22Rv1 (cell line): ENCODE measurements around the gene MEGF10.

Source experiments
- H3K27ac ChIP-seq: fragments of 450-650 bp; 2 replicates; pipeline ENCODE4 v1.5.1; 2017
- ZFX ChIP-seq: fragments of 450-650 bp; IDR thresholded peaks from 2 replicates; pipeline ENCODE4 v1.6.1; 2017; ENCODE audit warnings: antibody characterized with exemption, borderline replicate concordance
- TF ChIP-seq, protein P1 (sequence below): fragments of 450-650 bp; IDR thresholded peaks from 2 replicates; pipeline ENCODE4 v1.5.1; 2017; ENCODE audit warnings: mild to moderate bottlenecking

Gene MEGF10

DNA sequence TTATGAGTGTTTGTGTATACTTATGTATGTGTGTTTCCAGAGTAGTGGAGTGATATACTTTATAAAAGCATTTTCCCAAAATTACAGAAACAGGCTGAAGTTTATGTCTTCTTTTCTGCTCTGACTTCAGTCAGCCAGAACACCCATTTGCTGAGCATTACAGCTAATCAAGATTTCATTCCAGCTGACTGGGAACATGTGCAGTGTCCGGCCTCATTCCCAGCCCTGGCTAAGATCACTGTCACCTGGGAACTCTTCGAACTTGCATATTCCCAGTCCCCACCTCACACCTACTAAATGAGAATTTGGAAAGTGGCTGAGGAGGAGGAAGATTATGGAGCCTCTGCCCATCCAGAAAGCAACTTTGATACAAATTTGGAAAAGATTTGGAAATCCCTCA, 136.1 kb downstream of the MEGF10 start:
- H3K27ac ChIP-seq = no peak overlapping the region
- no peak for TF ChIP-seq ZFX
- TF ChIP-seq, protein P1, sequence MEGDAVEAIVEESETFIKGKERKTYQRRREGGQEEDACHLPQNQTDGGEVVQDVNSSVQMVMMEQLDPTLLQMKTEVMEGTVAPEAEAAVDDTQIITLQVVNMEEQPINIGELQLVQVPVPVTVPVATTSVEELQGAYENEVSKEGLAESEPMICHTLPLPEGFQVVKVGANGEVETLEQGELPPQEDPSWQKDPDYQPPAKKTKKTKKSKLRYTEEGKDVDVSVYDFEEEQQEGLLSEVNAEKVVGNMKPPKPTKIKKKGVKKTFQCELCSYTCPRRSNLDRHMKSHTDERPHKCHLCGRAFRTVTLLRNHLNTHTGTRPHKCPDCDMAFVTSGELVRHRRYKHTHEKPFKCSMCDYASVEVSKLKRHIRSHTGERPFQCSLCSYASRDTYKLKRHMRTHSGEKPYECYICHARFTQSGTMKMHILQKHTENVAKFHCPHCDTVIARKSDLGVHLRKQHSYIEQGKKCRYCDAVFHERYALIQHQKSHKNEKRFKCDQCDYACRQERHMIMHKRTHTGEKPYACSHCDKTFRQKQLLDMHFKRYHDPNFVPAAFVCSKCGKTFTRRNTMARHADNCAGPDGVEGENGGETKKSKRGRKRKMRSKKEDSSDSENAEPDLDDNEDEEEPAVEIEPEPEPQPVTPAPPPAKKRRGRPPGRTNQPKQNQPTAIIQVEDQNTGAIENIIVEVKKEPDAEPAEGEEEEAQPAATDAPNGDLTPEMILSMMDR = no peak

DNA sequence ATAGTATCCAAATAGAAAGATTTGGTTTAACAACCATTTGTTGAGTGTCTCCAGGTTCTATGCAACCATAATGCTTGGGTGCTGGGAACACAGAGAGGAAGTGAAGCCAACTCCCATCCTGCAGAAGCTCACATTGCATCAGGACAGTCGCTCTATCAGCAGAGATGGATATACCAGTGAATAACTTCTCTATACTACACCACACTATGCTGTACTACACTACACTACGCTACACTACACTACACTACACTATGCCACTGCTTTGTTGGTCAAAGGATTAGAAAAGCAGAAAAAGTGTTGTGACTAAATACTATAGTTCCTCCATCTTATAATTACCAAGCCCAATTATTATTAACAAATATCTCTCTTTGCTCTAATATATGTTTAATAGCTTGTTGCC, 137.7 kb downstream of the MEGF10 start:
- TF ChIP-seq, protein P1 = no peak
- no peak for TF ChIP-seq ZFX
- no peak overlapping the region for H3K27ac ChIP-seq

DNA sequence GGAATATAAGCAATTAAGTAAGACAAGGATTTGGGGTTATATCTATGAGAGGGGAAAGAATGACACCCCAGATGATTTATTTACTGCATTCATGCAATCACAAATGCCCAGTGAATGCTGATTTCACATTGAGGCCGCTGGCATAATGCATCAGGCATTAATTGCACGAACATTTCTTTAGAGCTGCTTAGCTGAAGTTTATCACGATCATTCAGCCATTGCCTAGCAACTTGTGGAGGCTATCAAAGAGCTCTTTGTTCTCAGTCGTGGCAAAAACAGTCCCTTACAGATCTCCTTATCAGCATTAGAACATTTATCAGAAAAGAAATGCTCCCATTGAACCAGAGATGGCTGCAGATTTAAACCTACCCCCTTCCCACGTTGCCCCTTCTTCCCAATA, 138.2 kb downstream of the MEGF10 start:
- H3K27ac ChIP-seq = no peak overlapping the region

DNA sequence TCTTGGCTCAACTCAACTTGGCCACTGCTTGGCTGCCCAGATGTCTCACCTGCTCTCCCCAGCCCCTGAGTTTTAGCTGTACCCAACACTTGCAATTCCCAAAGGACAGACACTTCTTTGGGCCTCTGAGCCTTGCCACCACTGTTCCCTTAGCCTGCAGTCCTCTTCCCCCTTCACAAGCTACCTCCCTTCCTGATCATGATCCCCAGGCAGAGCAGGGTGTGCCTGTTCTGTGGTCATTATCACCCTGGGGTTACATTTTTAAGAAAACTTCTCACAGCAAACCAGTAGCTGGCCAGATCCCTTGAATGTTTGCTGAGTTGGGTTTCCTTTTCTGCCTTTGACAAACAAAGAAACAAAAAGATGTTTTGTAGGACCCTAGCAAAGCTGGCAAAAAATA, 139.3 kb downstream of the MEGF10 start:
- H3K27ac ChIP-seq = no peak overlapping the region
- TF ChIP-seq ZFX = no peak
- TF ChIP-seq, protein P1 = no peak

More for the DNA sequence above, 138.2 kb downstream of the MEGF10 start:
- no peak for TF ChIP-seq ZFX
- TF ChIP-seq, protein P1 = no peak

DNA sequence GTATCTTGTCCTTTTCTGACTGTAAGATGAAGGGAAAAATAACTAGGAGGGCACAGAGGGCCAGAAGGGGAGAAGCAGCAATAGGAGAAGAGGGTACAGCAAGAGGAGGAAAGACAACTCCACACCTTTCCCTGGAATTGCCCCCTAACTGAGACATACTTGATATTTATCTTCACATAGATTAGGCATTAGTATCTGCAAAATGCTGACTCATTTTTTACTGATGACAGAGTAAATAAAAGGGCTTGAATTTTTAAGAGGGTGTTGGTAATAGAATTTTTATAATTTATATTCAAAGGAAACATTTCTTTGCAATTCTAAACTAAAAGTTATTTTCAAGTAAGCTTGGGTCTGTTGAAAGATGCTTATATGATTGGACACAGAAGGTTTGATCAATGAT, 140.0 kb downstream of the MEGF10 start:
- no peak for TF ChIP-seq ZFX
- TF ChIP-seq, protein P1 = no peak
- H3K27ac ChIP-seq = no peak overlapping the region

DNA sequence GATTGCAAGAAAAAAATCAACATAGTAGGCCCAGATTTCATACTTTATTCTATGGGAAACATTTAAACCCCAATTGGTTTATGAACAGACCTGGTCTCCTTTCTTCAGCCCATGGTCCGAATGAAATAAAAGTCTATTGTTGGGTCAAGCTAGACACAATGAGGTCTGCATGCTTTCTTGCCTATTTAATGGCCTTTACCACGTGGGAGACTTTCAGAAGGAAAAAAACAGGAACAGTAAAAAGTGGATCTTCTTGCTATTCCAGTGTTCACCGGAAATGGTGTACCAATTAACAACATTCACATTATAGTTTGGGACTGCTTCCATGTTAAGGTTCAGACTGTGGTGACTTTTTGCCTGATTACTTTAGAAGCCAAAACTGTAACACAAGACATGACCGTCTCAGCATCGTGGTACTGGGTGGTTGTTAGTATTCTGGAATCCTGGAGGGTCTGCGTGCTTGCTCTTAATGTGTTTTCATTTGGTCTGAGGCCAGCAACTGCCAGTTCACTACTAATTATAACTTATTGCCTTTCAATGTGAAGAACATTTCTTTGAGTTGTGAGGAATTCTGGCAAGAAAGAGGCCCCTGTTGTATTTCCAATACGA, 141.5 kb downstream of the MEGF10 start:
- H3K27ac ChIP-seq = no peak overlapping the region
- TF ChIP-seq, protein P1 = no peak
- TF ChIP-seq ZFX = no peak

DNA sequence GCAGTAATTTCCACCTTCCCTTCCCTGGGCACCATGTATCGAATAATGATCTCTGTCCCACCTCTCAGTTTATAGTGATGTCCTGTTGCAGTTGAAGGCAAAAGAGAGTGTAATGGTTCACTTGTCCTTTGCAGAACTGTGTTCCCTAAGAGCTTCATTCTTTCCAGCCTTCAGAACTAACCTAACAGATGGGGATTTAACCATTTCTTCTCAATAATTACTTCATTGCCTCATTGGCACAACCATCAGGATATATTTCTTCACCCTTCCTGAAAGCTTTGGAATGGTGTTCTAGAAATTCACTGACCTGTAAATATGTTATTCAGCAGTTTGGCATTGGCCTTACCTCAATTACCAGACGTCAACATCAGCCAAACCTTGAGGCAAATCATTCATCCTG, 142.9 kb downstream of the MEGF10 start:
- H3K27ac ChIP-seq = no peak overlapping the region
- TF ChIP-seq, protein P1 = no peak
- TF ChIP-seq ZFX = no peak
